HG02623 (cell line): ENCODE measurements around the gene TMEM44.
"Not testable (repeated sequence)": the region's sequence is repeated elsewhere in the genome, so short reads cannot be mapped to it uniquely, and the experiment has no call there.

ENCODE experiments used
- ATAC-seq: cut with Tn5 transposase; IDR thresholded peaks from one replicate; pipeline ENCODE4 v1.9.1; 2021; ENCODE audit warnings: moderate library complexity; ENCODE audit not compliant: unreplicated experiment

Gene TMEM44

DNA sequence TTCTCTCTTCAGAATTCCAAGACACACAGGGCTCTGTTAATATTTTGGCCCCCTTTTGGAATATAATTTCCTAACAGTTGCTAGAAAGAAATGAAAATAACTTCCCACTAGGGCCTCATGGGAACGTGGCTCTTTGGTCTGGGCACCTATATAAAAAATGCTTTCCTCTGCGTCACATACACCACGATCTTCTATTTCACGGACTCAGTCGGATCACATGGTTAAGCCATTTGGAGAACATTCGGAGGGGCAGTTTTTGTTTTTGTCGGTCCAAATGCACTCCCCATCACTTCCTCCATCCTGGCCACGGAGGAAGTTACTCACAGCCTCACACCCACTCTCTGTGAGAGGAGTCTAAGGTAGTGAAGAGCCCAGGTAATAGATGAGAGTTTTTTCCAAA is 21.0 kb downstream of the TMEM44 start:
- no peak for ATAC-seq

DNA sequence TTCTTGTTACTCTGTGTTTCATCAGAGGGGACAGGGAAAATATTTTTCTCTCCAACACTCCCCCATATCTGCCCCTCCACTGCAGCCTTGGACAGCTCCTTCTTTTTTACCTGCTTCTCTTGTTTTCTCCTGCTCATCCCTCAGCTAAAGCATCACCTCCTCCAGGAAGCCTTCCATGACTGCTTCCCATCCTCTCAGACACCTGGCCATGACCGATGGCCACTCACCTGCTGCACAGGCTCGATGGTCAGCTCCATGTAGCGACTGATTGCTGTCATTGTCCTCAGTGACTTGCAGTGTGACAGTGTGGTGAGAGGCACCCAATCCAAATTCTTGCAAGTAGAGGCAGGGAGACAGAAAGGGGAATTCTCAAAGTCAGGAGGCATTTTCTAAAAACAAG is 22.5 kb downstream of the TMEM44 start:
- ATAC-seq, result no peak

DNA sequence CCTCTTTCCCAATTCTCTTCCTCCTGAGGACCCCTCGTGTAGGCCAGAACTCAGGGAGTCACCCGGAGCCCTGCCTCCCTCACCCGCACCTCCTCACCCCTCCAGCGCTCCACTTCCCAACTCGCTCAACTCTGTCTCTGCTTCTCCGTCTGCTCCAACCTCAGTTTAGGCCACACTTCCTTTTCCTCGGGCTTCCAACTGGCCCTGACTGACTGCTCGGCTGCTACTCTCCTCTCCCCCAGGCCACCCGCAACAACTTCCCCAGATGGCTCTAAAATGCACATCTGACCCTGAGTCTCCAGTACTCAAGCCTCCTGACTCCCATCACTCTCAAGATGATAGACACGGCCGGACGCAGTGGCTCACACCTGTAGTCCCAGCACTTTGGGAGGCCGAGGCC is 23.6 kb downstream of the TMEM44 start:
- no peak for ATAC-seq

GRCh38 chr3:194608981-194609380 is 24.2 kb downstream of the TMEM44 start:
- ATAC-seq, result no peak

DNA sequence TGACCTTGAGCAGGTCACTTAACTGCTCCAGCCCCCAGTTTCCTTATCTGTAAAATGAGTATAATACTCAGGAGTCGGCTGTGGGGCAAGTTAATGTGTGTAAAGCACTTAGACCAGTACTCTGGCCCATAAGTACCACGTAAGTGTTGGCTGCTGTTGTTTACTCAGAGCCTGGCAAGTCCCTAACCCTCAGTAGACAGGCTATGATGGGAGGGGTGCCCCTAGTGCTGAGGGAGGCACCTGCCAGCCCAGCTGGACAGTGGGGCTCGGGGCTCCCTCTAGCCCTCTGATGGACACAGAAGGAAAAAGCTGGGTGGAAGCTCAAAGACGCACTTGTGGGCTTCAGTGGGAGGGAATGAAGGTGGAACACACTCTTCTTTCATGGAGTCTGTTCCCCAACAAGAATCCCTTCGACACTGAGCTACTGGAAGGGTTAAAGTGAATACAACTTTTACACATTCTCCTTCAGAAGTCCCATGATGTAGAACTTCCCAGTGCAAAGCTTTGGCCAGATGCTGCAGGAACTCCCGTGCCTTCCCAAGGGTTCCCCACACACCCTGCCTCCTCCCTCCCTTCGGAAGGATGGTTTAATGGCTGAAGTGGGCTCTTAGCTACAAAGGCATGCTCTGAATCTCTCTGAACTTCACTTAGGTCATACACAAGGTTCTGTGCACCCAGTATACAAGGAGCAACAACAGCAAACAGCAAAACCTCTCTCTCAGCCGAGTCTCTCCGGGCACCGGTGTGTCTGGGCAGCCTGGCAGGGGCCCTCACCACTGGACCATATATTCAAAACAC is 25.4 kb downstream of the TMEM44 start:
- ATAC-seq, result no peak

DNA sequence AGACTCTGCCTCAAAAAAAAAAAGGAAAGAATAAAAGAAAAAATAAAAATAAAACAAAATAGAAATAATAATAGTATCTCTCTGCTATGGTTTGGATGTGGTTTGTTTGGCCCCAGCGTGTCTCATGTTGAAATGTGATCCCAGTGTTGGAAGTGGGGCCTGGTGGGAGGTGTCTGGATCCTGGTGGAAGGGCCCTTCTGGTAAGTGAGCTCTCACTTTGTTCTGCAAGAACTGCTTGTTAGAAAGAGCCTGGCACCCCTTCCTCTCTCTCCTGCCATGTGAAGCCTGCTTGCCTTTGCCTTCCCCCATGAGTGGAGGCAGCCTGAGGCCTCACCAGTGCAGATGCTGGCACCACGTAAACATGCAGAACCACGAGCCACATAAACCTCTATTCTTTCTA is 26.3 kb downstream of the TMEM44 start:
- ATAC-seq, result no peak

DNA sequence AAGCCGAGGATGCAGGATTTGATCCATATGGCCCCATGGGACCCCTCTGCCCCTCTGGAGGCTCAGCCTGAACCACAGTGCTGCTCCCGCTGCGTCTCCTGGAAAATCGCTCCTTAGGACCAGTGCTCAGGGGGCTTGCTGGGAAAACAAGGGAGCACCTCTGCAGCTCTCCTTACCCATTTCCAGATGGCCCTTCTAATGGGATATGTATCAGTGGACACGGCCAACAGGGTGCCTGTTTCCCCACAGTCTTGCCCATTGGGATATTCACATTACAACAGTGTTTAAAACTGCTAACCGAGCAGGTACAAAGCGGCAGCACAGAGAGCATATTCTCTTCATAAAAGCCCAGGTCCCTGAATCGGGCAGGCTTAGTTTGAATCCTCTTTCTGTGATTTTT is 27.1 kb downstream of the TMEM44 start:
- ATAC-seq, result no peak

DNA sequence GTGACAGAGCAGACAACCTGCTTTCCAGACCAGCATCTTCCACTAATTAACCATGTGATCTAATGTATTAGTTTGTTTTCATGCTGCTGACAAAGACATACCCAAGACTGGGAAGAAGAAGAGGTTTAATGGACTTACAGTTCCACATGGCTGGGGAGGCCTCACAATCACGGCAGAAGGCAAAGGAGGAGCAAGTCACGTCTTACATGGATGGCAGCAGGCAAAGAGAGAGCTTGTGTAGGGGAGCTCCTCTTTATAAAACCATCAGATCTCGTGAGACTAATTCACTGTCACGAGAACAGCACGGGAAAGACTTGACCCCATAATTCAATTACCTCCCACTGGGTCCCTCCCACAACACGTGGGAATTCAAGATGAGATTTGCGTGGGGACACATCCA is 27.9 kb downstream of the TMEM44 start:
- ATAC-seq, result not testable (repeated sequence)

GRCh38 chr3:194604837-194605236 is 28.4 kb downstream of the TMEM44 start:
- ATAC-seq, result no peak

DNA sequence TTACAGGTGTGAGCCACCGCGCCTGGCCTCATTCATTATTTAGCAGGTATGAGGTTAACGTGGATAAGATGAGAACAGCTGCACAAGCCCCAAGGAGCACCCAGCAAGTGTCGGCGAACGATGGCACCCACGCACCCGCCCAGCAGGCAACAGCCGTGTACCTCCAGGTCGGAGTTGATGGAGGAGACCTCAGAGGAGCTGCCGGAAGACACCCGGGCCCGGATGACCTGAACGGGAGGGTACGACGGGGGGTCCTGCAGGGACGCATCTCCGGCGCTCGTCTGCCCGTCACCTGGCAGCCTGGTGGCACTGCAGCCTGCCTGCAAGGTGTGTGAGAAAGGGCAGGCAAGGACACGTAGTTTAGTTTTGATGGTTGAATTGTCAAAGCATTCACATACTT is 29.1 kb downstream of the TMEM44 start:
- no peak for ATAC-seq

DNA sequence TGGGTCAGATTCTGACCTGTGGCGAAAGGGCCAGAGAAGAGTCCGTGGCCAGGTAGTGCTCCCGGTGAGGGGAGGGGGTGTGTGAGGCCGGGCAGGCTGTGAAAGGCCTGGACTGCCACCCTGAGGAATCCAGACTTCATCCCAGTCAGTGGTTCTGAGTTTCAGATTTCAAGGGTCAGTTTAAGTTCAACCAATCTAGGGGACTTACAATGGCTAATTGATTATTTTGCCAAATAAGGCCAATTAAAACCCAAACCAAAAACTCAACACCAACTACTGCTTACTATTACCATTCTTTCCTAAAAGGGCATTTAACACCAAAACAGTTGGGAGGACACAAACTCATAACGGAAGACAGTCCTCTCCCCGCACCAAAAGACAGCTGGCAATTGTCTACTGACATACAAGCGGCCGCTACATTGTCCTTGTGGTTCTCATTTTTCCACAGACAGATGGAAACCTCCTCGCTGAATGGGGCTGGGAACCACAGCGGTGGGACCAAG is 30.5 kb downstream of the TMEM44 start:
- ATAC-seq, result no peak

DNA sequence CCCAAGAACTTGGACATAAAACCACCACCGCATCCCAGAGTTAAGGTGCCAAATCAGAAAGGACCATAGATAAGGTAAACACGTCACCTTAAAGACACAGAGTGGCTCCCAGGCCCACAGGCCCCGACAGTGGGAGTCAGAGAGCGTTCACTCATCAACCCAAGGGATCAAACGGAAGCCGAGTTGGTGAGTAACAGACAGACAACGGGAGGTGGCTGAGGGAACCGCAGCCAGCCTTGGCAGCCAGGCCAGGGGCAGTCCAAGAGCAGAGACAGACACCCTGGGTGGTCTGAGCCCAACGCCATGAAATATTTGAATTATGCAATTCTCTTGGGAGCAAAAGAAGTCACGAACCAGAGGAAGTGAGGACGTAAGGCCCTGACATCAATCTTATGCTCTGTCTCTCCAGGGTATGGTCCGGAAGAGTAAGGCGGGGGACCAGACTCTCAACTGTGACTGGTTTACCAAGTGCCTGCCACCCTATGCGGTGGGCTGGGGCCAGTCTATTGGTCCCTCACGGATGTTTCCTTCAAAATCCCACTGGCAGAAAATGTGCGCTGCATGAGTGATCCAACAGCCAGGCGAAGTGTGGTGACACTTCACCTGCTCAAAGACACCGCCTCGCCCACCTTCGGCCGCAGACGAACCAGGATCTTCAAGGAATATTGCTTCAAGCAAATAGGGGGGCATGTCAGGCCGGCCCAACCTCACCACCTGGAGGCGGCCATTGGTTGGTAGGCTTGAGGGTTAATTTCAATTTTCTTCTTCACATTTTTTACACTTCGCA is 34.3 kb downstream of the TMEM44 start:
- no peak for ATAC-seq

DNA sequence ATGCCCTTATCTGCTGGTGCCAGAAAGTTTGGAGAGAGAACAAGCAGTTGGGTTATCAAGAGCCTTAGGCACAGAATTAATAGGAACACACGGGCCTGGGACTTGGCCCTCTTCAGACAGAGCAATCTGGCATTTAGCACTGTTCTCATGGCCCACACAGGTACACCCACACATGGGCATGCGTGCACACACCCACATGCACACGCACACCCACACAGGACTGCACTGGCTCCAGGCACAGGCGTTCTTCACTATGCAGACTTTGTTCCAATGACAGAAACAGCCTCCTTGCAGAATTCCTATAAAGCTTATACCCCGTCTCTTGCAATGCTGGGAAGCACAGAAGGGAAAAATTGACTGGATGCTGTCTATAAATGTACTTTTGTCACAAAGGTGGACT is 36.3 kb downstream of the TMEM44 start:
- ATAC-seq, result no peak

DNA sequence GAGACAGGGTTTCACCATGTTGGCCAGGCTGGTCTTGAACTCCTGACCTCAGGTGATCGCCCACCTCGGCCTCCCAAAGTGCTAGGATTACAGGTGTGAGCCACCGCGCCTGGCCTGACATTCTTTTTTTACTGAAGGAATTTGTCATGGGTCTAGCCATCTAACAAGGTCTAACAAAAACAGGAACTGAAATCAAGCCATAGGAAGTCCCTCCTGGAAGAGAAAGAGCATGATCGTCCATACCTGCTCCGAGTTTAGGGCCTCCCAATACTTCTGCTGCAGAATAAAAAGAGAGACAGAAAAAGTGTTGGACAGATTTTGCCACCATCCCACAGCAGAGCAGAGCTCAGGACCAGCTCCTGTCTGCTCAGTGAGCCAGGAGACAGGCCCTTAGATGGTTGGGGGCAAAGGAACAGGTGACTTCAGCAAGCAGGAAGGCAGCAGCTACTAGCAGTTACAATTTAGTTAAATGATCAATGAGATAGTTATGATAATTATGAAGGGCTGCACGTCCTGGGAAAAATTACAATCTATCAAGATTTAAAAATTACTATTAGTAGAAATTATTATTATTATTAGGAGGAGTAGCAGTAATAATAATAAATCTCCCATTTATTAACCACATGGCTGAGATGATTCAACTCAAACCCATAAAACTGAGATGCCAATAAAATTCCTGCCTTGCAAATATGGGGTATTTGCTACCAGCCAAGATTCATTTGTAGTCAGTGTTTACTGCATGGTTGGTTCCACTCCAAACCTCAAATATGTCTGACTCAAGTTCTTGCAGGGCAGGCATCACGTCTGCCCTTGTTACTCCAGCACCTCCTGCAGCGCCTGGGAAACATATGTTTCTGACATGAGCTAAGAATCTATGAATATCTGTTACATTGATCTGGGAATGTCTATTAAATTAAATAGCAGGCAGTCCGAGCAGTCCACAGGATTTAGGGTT is 40.1 kb downstream of the TMEM44 start:
- no peak for ATAC-seq

- ATAC-seq, result no peak
These were observed 44.5 kb downstream of the TMEM44 start for GRCh38 chr3:194588741-194589140.

GRCh38 chr3:194588236-194588635 is 45.0 kb downstream of the TMEM44 start:
- no peak for ATAC-seq

GRCh38 chr3:194587438-194587931 is 45.7 kb downstream of the TMEM44 start:
- ATAC-seq, result no peak

DNA sequence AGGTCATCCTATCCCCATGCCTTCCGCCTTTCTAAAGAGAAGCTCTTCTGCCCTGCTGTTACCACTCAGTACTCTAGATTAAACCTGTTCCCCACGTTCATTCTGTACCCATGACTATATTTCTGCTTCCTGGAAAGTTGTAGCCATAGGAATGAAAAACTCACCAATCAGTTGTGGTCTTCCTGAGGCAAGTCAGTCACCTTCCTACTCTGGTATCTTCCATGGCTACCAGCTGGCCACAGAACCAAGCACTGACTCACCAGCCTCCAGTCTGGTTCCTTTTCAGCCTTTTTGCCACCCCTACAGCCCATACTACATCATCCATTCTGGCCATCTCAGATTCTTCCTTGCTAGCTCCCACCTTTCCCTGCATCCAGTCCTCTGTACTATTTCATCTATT is 46.4 kb downstream of the TMEM44 start:
- ATAC-seq, result no peak

DNA sequence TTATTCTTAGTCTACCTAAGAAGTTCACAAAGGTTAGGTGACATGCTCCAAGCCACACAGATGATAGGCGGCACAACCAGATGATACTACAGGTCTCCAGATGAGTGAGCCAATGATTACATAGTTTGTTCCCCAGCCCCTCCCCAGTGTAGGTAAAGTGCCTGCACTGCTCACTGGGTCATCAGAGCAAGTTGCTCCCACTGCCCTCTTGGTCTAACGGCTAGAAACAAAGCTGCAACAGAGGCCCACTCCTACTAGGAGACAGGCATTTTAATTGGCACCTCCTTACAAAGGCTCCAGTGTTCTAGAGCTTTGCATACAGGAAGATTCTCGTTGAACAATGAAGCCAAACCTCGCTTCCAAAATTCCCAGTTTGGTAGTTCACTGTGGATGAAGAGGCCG is 47.3 kb downstream of the TMEM44 start:
- no peak for ATAC-seq

DNA sequence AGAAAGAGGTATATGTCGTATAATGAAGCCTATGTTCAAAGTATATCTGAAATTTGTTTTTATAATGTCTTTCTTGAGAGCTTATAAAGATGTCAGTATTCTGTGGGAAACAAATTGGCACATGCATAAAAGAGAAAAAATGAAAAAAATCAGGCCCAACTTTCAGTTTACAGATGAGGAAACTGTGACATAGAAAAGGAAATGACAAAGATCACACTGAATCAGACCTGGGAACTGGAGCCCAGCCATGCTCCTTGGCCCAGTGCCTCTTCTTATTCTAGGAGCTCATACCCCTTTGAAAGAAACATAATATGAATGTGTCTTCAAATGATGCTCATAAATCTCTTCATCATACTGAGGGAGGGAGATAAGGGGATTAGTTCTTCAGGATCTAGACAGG is 48.4 kb downstream of the TMEM44 start:
- no peak for ATAC-seq

GRCh38 chr3:194584320-194584776 is 48.9 kb downstream of the TMEM44 start:
- ATAC-seq, result no peak
